ENCODE data around the gene SLC6A12.
"Not testable (repeated sequence)": the region's sequence is repeated elsewhere in the genome, so short reads cannot be mapped to it uniquely, and the experiment has no call there.

Gene SLC6A12

GRCh38 chr12:218221-218620 lies 4.3 kb upstream of the SLC6A12 start:
- ChIA-PET POLR2A (no interaction called here), CTCF (interaction anchor here (0.6 to 2.5 kb wide), 5 partner anchors 10 to 159 kb away, joined by 3 to 20 read pairs (median 3); no protein-coding TSS in a partner anchor)
- no peak overlapping the region for H3K27ac ChIP-seq (ENCODE audit: extremely low read depth, low read depth, low read length)
- TF ChIP-seq ZNF423 (tag by site-specific recombination; IDR thresholded peaks at IDR 0.05) = 0 out of 2 replicates have a peak, but pooled peaks have one; percentile 3
- TF ChIP-seq YY1 (tag by site-specific recombination; IDR thresholded peaks at IDR 0.05) = no peak
- TF ChIP-seq ZNF529 (tag by site-specific recombination; IDR thresholded peaks at IDR 0.05; ENCODE audit: insufficient replicate concordance) = no peak
- TF ChIP-seq ZNF37A (tag by site-specific recombination; IDR thresholded peaks at IDR 0.05) = no peak
- H3K9me3 ChIP-seq (ENCODE audit: control insufficient read depth, insufficient read depth, low read depth, low read length) = no peaks in the 10 kb centered on the region
- no peak overlapping the region for H3K4me3 ChIP-seq (ENCODE audit: low read depth, low read length)
- H3K4me1 ChIP-seq (ENCODE audit: control insufficient read depth, insufficient read depth, low read length) = no peaks in the 10 kb centered on the region; the same call in 1 of the 2 replicates
- no peaks in the 10 kb centered on the region for H3K36me3 ChIP-seq (ENCODE audit: control insufficient read depth in 2 of 2, insufficient read depth in 1 of 2, low read length in 2 of 2)

GRCh38 chr12:217029-217428 lies 3.1 kb upstream of the SLC6A12 start:
- H3K4me1 ChIP-seq (ENCODE audit: control insufficient read depth, insufficient read depth, low read length); H3K27ac ChIP-seq (ENCODE audit: extremely low read depth, low read depth, low read length); POLR2A ChIA-PET; H3K4me3 ChIP-seq (ENCODE audit: low read depth, low read length); H3K36me3 ChIP-seq (ENCODE audit: control insufficient read depth in 2 of 2, insufficient read depth in 1 of 2, low read length in 2 of 2); H3K9me3 ChIP-seq (ENCODE audit: control insufficient read depth, insufficient read depth, low read depth, low read length): not testable (repeated sequence)
- CTCF ChIA-PET = interaction anchor here (0.6 to 0.8 kb wide), 2 partner anchors 64 to 99 kb away, joined by 3 to 4 read pairs; no protein-coding TSS in a partner anchor
- peak; percentile 99 for TF ChIP-seq ZNF366 (tag by site-specific recombination; conservative IDR thresholded peaks at IDR 0.05)
- TF ChIP-seq ZBTB17 (tag by site-specific recombination; IDR thresholded peaks at IDR 0.05) = peak; percentile 63

GRCh38 chr12:215116-215515 lies 1.2 kb upstream of the SLC6A12 start:
- CTCF ChIA-PET = no interaction called here
- no peaks in the 10 kb centered on the region; the same call in 1 of the 2 replicates for H3K4me1 ChIP-seq (ENCODE audit: control insufficient read depth, insufficient read depth, low read length)
- no peaks in the 10 kb centered on the region for H3K36me3 ChIP-seq (ENCODE audit: control insufficient read depth in 2 of 2, insufficient read depth in 1 of 2, low read length in 2 of 2)
- no peak overlapping the region for H3K4me3 ChIP-seq (ENCODE audit: low read depth, low read length)
- TF ChIP-seq ZBTB8A (tag by site-specific recombination; IDR thresholded peaks at IDR 0.05) = no peak
- TF ChIP-seq ZFP3 (tag by site-specific recombination; IDR thresholded peaks at IDR 0.05; ENCODE audit: low read depth) = no peak
- TF ChIP-seq ZNF596 (tag by site-specific recombination; IDR thresholded peaks at IDR 0.05) = no peak
- TF ChIP-seq GLI2 (tag by site-specific recombination; IDR thresholded peaks at IDR 0.05; ENCODE audit: borderline replicate concordance, low read depth) = no peak
- no peak for TF ChIP-seq MEIS1 (CRISPR knock-in tag; IDR thresholded peaks at IDR 0.05; ENCODE audit: borderline replicate concordance)
- TF ChIP-seq ZNF473 (tag by site-specific recombination; IDR thresholded peaks at IDR 0.05) = no peak
- no peak for TF ChIP-seq ZNF580 (tag by site-specific recombination; IDR thresholded peaks at IDR 0.05)
- TF ChIP-seq GLIS2 (tag by site-specific recombination; IDR thresholded peaks at IDR 0.05) = no peak
- TF ChIP-seq ZNF169 (tag by site-specific recombination; IDR thresholded peaks at IDR 0.05) = no peak
- POLR2A ChIA-PET = no interaction called here
- no peak overlapping the region for H3K27ac ChIP-seq (ENCODE audit: extremely low read depth, low read depth, low read length)
- no peaks in the 10 kb centered on the region for H3K9me3 ChIP-seq (ENCODE audit: control insufficient read depth, insufficient read depth, low read depth, low read length)

- H3K27ac ChIP-seq (ENCODE audit: extremely low read depth, low read depth, low read length) = no peak overlapping the region
- no peaks in the 10 kb centered on the region for H3K4me1 ChIP-seq (ENCODE audit: control insufficient read depth, insufficient read depth, low read length)
- no peak overlapping the region for H3K4me3 ChIP-seq (ENCODE audit: low read depth, low read length)
- ChIA-PET CTCF (interaction anchor here (1.0 to 2.3 kb wide), 2 partner anchors 8 to 24 kb away, joined by 3 to 17 read pairs; no protein-coding TSS in a partner anchor), POLR2A (interaction anchor here (0.5 kb wide), 1 partner anchor 138 kb away, joined by 5 read pairs; no protein-coding TSS in a partner anchor)
- no peaks in the 10 kb centered on the region for H3K9me3 ChIP-seq (ENCODE audit: control insufficient read depth, insufficient read depth, low read depth, low read length)
- no peaks in the 10 kb centered on the region for H3K36me3 ChIP-seq (ENCODE audit: control insufficient read depth in 2 of 2, insufficient read depth in 1 of 2, low read length in 2 of 2)
- TF ChIP-seq ZNF701 (tag by site-specific recombination; IDR thresholded peaks at IDR 0.05) (no peak), GLIS2 (tag by site-specific recombination; IDR thresholded peaks at IDR 0.05) (peak; percentile 8; the same call in 1 of the 2 replicates), HIC1 (tag by site-specific recombination; IDR thresholded peaks at IDR 0.05) (0 out of 2 replicates have a peak, but pooled peaks have one; percentile 11)
These were observed 427 bp downstream of the SLC6A12 start for GRCh38 chr12:213527-213932.
